NCI-H2196 (cell line): ENCODE measurements around the gene ANKFY1.

ENCODE experiments used
- DNase-seq: peaks from one replicate; lab custom pipeline; 2025; ENCODE audit not compliant: unreplicated experiment; lab: John Stamatoyannopoulos, UW

ANKFY1 gene

DNA sequence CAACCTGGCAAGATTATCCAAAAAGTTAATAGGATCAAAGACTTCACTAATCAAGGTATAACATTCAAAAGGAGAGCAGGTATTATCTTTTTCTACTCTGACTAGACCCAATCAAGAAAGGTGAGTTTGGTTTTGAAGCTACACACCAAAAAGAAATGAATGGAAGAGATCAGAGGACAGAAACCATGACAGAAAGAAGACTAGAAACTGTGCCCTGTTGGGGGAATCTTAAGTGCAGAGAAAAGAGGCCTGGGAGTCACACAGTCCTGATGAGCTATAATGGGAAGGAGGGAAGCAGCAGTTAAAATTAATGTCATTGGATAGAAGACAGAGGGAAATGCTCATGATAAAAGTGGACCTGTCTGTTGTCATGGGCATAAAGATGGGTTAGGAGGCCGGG is 138.2 kb downstream of the ANKFY1 start:
- DNase-seq = no peak

DNA sequence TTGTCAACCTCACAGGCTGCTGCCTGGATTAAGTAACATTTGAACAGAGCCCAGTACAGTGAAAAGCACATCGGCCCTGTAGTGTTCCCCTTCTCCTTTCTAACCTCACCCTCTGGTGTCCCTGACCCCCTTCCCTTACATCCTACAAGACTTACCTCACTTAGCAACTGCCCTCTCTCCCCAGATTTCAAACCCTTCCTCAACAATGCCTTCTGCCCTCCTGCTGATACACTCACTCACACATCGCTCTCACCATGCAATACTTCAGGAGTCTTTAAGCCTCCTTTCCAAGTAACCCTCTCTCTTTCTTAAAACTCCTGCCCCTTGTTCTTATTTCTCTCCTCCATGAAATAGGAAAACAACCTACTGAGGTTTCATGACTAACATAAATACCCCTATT is 138.8 kb downstream of the ANKFY1 start:
- DNase-seq = no peak

DNA sequence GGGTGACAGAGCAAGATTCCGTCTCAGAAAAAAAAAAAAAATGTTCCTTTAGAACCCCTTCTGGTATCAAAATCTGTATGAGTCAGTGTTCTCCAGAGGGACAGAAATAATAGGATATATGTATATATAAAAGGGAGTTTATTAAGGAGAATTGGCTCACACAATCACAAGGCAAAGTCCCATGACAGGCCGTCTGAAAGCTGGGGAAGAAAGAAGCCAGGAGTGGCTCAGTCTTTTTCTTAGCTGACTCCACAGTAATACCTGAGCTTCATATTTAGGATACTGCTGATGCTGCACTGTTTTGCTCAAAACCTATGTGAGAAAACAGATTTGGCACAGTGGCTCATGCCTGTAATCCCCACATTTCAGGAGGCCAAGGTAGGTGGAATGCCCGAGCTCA is 143.4 kb downstream of the ANKFY1 start:
- no peak for DNase-seq

DNA sequence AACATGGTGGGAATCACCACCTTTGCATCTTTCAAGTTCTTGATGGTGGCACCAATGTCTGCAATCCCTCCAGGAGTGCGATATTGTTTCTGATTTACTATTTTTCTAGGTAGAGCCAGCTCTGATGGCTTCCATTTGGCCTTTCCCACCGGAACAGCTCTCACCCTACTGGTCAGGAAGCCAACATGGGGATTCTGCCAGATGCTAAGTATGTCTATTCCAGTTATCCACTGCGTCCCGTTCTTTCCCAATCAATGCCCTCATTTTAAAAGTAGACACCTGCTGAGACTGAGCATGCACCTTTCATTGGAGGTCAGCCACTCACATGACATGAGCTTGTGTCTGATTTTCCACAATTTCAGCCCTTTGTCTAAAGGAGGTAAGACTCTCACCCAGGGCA is 144.5 kb downstream of the ANKFY1 start:
- no peak for DNase-seq

GRCh38 chr17:4118015-4118743 is 145.6 kb downstream of the ANKFY1 start:
- no peak for DNase-seq

GRCh38 chr17:4116516-4116915 is 147.3 kb downstream of the ANKFY1 start:
- no peak for DNase-seq
